ENCODE results near the gene ELK1.

DNA sequence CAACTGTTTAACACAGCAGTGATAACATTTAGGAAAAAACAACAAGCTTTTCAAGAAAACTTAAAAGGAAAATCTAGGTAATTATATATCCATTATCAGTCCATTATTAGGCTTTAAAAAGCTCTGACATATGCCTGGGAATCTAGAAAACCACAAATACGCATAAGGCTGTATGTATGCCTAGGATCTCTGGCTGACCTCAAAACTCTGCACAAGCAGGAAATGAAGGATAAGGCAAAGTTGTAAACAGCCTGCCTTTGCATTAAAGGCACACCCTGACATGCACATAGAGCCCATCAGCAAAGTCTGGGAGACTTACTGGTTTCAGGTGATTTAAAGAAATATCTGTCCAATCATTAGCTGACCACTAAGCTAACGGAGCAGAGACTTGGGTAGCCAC, 54.1 kb downstream of the ELK1 start:
- TF ChIP-seq, protein P1, sequence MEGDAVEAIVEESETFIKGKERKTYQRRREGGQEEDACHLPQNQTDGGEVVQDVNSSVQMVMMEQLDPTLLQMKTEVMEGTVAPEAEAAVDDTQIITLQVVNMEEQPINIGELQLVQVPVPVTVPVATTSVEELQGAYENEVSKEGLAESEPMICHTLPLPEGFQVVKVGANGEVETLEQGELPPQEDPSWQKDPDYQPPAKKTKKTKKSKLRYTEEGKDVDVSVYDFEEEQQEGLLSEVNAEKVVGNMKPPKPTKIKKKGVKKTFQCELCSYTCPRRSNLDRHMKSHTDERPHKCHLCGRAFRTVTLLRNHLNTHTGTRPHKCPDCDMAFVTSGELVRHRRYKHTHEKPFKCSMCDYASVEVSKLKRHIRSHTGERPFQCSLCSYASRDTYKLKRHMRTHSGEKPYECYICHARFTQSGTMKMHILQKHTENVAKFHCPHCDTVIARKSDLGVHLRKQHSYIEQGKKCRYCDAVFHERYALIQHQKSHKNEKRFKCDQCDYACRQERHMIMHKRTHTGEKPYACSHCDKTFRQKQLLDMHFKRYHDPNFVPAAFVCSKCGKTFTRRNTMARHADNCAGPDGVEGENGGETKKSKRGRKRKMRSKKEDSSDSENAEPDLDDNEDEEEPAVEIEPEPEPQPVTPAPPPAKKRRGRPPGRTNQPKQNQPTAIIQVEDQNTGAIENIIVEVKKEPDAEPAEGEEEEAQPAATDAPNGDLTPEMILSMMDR (conservative IDR thresholded peaks at IDR 0.05; ENCODE audit: low read length) = no peak
- TF ChIP-seq EZH2phosphoT487 (IDR thresholded peaks at IDR 0.05; ENCODE audit: borderline replicate concordance) = no peak

All from Loucy (cell line).